ENCODE measurements around the gene MYO16. TPM values are rescaled to one million over a fixed set of nuclear protein-coding genes. Genes with fewer than 3 reads are reported as not detected.

Gene MYO16
- total and polyA plus RNA-seq, 2 donors (not counting 1 experiment from before 2014, with no cell fraction given) = under 0.01 to 0.01 TPM

- Histone ChIP-seq H3K9ac (ENCODE audit: insufficient read depth, low read length) (no peak overlapping the region), H3K4me1 (ENCODE audit: control insufficient read depth, extremely low read depth, insufficient read depth, low read length) (no peaks in the 10 kb centered on the region), H3K79me2 (ENCODE audit: control insufficient read depth, insufficient read depth, low read length) (no peaks in the 10 kb centered on the region), H3K4me3 (replicated peaks in 1 of 4; ENCODE audit: control extremely low read depth in 1 of 4, insufficient read depth in 1 of 4, low read depth in 3 of 4, low read length in 4 of 4) (no peak overlapping the region), H4K20me1 (ENCODE audit: control insufficient read depth, extremely low read depth, insufficient read depth, low read length) (no peaks in the 10 kb centered on the region), H3K9me3 (ENCODE audit: control insufficient read depth, insufficient read depth, low read depth, low read length) (no peaks in the 10 kb centered on the region), H3K36me3 (ENCODE audit: control insufficient read depth, insufficient read depth, low read length) (no peaks in the 10 kb centered on the region), H3K27ac (ENCODE audit: insufficient read depth, low read length) (no peak overlapping the region), H3K4me2 (ENCODE audit: extremely low read depth, insufficient read depth, low read length) (no peak overlapping the region), H3K27me3 (ENCODE audit: control insufficient read depth, insufficient read depth, low read length) (no peaks in the 10 kb centered on the region), H2AFZ (ENCODE audit: low read length) (no peak overlapping the region)
- no peak for TF ChIP-seq EZH2 (IDR thresholded peaks at IDR 0.05; ENCODE audit: low read length, missing control alignments)
- no peak for TF ChIP-seq CTCF (conservative IDR thresholded peaks at IDR 0.05 in 1 of 2, IDR thresholded peaks at IDR 0.05 in 1 of 2; ENCODE audit: low read depth in 1 of 2, low read length in 2 of 2)
- DNase-seq (ENCODE audit: low read depth in 2 of 2) = peak; percentile 61 to 82
Measured at GRCh38 chr13:109148243-109148642, 518.8 kb downstream of the MYO16 start.

- Histone ChIP-seq H3K79me2 (ENCODE audit: control insufficient read depth, insufficient read depth, low read length) (no peaks in the 10 kb centered on the region), H3K4me1 (ENCODE audit: control insufficient read depth, extremely low read depth, insufficient read depth, low read length) (peaks cover 6% of the 10 kb centered on the region), H3K36me3 (ENCODE audit: control insufficient read depth, insufficient read depth, low read length) (no peaks in the 10 kb centered on the region), H3K4me3 (replicated peaks in 1 of 4; ENCODE audit: control extremely low read depth in 1 of 4, insufficient read depth in 1 of 4, low read depth in 3 of 4, low read length in 4 of 4) (no peak overlapping the region), H3K27ac (ENCODE audit: insufficient read depth, low read length) (no peak overlapping the region), H3K27me3 (ENCODE audit: control insufficient read depth, insufficient read depth, low read length) (no peaks in the 10 kb centered on the region), H4K20me1 (ENCODE audit: control insufficient read depth, extremely low read depth, insufficient read depth, low read length) (no peaks in the 10 kb centered on the region), H3K9ac (ENCODE audit: insufficient read depth, low read length) (no peak overlapping the region), H3K4me2 (ENCODE audit: extremely low read depth, insufficient read depth, low read length) (no peak overlapping the region), H3K9me3 (ENCODE audit: control insufficient read depth, insufficient read depth, low read depth, low read length) (no peaks in the 10 kb centered on the region), H2AFZ (ENCODE audit: low read length) (no peak overlapping the region)
- TF ChIP-seq EZH2 (IDR thresholded peaks at IDR 0.05; ENCODE audit: low read length, missing control alignments) = no peak
- no peak for TF ChIP-seq CTCF (conservative IDR thresholded peaks at IDR 0.05 in 1 of 2, IDR thresholded peaks at IDR 0.05 in 1 of 2; ENCODE audit: low read depth in 1 of 2, low read length in 2 of 2)
- no peak for DNase-seq (ENCODE audit: low read depth in 2 of 2)
Measured at GRCh38 chr13:109150696-109151095, 521.3 kb downstream of the MYO16 start.

GRCh38 chr13:109151255-109151654 lies 521.8 kb downstream of the MYO16 start:
- Histone ChIP-seq H3K9ac (ENCODE audit: insufficient read depth, low read length) (no peak overlapping the region), H3K27ac (ENCODE audit: insufficient read depth, low read length) (no peak overlapping the region), H3K4me1 (ENCODE audit: control insufficient read depth, extremely low read depth, insufficient read depth, low read length) (peaks cover 8% of the 10 kb centered on the region), H3K27me3 (ENCODE audit: control insufficient read depth, insufficient read depth, low read length) (no peaks in the 10 kb centered on the region), H3K4me2 (ENCODE audit: extremely low read depth, insufficient read depth, low read length) (no peak overlapping the region), H3K9me3 (ENCODE audit: control insufficient read depth, insufficient read depth, low read depth, low read length) (no peaks in the 10 kb centered on the region), H4K20me1 (ENCODE audit: control insufficient read depth, extremely low read depth, insufficient read depth, low read length) (no peaks in the 10 kb centered on the region), H3K4me3 (replicated peaks in 1 of 4; ENCODE audit: control extremely low read depth in 1 of 4, insufficient read depth in 1 of 4, low read depth in 3 of 4, low read length in 4 of 4) (no peak overlapping the region), H2AFZ (ENCODE audit: low read length) (no peak overlapping the region), H3K36me3 (ENCODE audit: control insufficient read depth, insufficient read depth, low read length) (no peaks in the 10 kb centered on the region), H3K79me2 (ENCODE audit: control insufficient read depth, insufficient read depth, low read length) (no peaks in the 10 kb centered on the region)
- TF ChIP-seq CTCF (conservative IDR thresholded peaks at IDR 0.05 in 1 of 2, IDR thresholded peaks at IDR 0.05 in 1 of 2; ENCODE audit: low read depth in 1 of 2, low read length in 2 of 2) (no peak), EZH2 (IDR thresholded peaks at IDR 0.05; ENCODE audit: low read length, missing control alignments) (no peak)
- DNase-seq (ENCODE audit: low read depth in 2 of 2) = no peak
